Trophoblast cell (in vitro differentiated cells and primary cell): ENCODE measurements around the gene P4HTM.

Experiments
- DNase-seq, 2 donors: peaks; one replicate each; pipeline ENCODE4 v3.0.0-alpha.2; 2016
- H2AFZ ChIP-seq: 2 replicates; pipeline ENCODE4 v1.6.1; 2013; ENCODE audit warnings: low read length, moderate library complexity, mild to moderate bottlenecking; ENCODE audit not compliant: insufficient read depth, poor library complexity
- H2AK5ac ChIP-seq: 2 replicates; pipeline ENCODE4 v1.6.1; 2013; ENCODE audit warnings: mild to moderate bottlenecking, low read length
- H2BK120ac ChIP-seq: 2 replicates; pipeline ENCODE4 v1.6.1; 2013; ENCODE audit warnings: low read length, mild to moderate bottlenecking, moderate library complexity; ENCODE audit not compliant: insufficient read depth, poor library complexity
- H2BK12ac ChIP-seq: 2 replicates; pipeline ENCODE4 v1.6.1; 2013; ENCODE audit warnings: mild to moderate bottlenecking, low read length, moderate library complexity
- H2BK5ac ChIP-seq: 2 replicates; pipeline ENCODE4 v1.6.1; 2013; ENCODE audit warnings: low read length, low read depth, moderate library complexity, mild to moderate bottlenecking; ENCODE audit not compliant: poor library complexity
- H3K14ac ChIP-seq: 2 replicates; pipeline ENCODE4 v1.6.1; 2013; ENCODE audit warnings: mild to moderate bottlenecking, low read length
- H3K18ac ChIP-seq: 2 replicates; pipeline ENCODE4 v1.6.1; 2013; ENCODE audit warnings: mild to moderate bottlenecking, low read length
- H3K23ac ChIP-seq: 2 replicates; pipeline ENCODE4 v1.6.1; 2013; ENCODE audit warnings: low read length
- H3K27ac ChIP-seq: 2 replicates; pipeline ENCODE4 v1.5.1; 2013; ENCODE audit warnings: low read depth, mild to moderate bottlenecking, inconsistent platforms, low read length, moderate library complexity
- H3K27me3 ChIP-seq: 2 replicates; pipeline ENCODE4 v1.6.1; 2013; ENCODE audit warnings: inconsistent platforms, mild to moderate bottlenecking, low read length, moderate library complexity; ENCODE audit not compliant: insufficient read depth
- H3K36me3 ChIP-seq, 2 experiments: 1 replicate in 1 of 2; 2 replicates in 1 of 2; pipeline ENCODE4 v1.6.1; 2013; ENCODE audit warnings: low read length in 2 of 2, mild to moderate bottlenecking in 2 of 2, moderate library complexity in 1 of 2; ENCODE audit not compliant: insufficient read depth in 2 of 2, control insufficient read depth in 1 of 2
- H3K4ac ChIP-seq: 2 replicates; pipeline ENCODE4 v1.6.1; 2013; ENCODE audit warnings: low read depth, mild to moderate bottlenecking, low read length, moderate library complexity
- H3K4me1 ChIP-seq, 2 experiments: 1 replicate in 1 of 2; 2 replicates in 1 of 2; pipeline ENCODE4 v1.6.1; 2013; ENCODE audit warnings: low read length in 2 of 2, mild to moderate bottlenecking in 2 of 2, moderate library complexity in 1 of 2; ENCODE audit not compliant: insufficient read depth in 2 of 2, control insufficient read depth in 1 of 2
- H3K4me2 ChIP-seq: 2 replicates; pipeline ENCODE4 v1.6.1; 2013; ENCODE audit warnings: inconsistent platforms, mild to moderate bottlenecking, low read length, moderate library complexity
- H3K4me3 ChIP-seq: 2 replicates; pipeline ENCODE4 v1.5.1; 2013; ENCODE audit warnings: mild to moderate bottlenecking, low read depth, low read length, inconsistent platforms
- H3K79me1 ChIP-seq: one replicate; pipeline ENCODE4 v1.6.1; 2013; ENCODE audit warnings: low read length
- H3K79me2 ChIP-seq: 2 replicates; pipeline ENCODE4 v1.6.1; 2013; ENCODE audit warnings: low read length, mild to moderate bottlenecking; ENCODE audit not compliant: control insufficient read depth, insufficient read depth, poor library complexity
- H3K9ac ChIP-seq: 2 replicates; pipeline ENCODE4 v1.6.1; 2013; ENCODE audit warnings: mild to moderate bottlenecking, low read length
- H3K9me3 ChIP-seq: 2 replicates; pipeline ENCODE4 v1.6.1; 2013; ENCODE audit warnings: low read depth, mild to moderate bottlenecking, control low read depth, inconsistent platforms, low read length; ENCODE audit not compliant: insufficient read depth
- H4K12ac ChIP-seq: 2 replicates; pipeline ENCODE4 v1.6.1; 2013; ENCODE audit warnings: low read depth, mild to moderate bottlenecking, low read length, moderate library complexity
- H4K8ac ChIP-seq: 2 replicates; pipeline ENCODE4 v1.6.1; 2013; ENCODE audit warnings: low read depth, mild to moderate bottlenecking, low read length, moderate library complexity
- H4K91ac ChIP-seq: one replicate; pipeline ENCODE4 v1.6.1; 2013; ENCODE audit warnings: low read depth, mild to moderate bottlenecking, low read length, moderate library complexity
- WGBS: extraction: QIAGEN DNeasy Blood & Tissue Kit; methylation state at CpG from one replicate; pipeline ENCODE4 v1.1.7; 2013; ENCODE audit warnings: missing lambda C conversion rate; ENCODE audit not compliant: insufficient read length, insufficient coverage; ENCODE audit errors: extremely low coverage; 5-methylcytosine and 5-hydroxymethylcytosine counted together

The P4HTM gene

DNA sequence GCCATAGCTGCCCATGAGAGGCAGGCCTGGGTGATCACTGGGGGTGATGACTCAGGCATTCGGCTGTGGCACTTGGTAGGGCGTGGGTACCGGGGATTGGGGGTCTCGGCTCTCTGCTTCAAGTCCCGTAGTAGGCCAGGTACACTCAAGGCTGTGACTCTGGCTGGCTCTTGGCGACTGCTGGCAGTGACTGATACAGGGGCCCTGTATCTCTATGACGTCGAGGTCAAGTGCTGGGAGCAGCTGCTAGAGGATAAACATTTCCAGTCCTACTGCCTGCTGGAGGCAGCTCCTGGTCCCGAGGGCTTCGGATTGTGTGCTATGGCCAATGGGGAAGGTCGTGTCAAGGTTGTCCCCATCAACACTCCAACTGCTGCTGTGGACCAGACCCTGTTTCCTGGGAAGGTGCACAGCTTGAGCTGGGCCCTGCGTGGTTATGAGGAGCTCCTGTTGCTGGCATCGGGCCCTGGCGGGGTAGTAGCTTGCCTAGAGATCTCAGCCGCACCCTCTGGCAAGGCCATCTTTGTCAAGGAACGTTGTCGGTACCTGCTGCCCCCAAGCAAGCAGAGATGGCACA lies 22.5 kb downstream of the P4HTM start:
- H3K27me3 ChIP-seq = no peaks in the 10 kb centered on the region
- peaks cover 57 to 60% of the 10 kb centered on the region in 2 experiments for H3K36me3 ChIP-seq
- H3K14ac ChIP-seq = no peak overlapping the region
- H3K27ac ChIP-seq = no peak overlapping the region
- H3K79me2 ChIP-seq = peaks cover 6% of the 10 kb centered on the region
- no CpG with 5 or more reads among the region's 17 CpGs for WGBS
- peaks cover 6 to 13% of the 10 kb centered on the region in 2 experiments for H3K4me1 ChIP-seq
- H3K79me1 ChIP-seq = peaks cover 1% of the 10 kb centered on the region
- no peak overlapping the region for H2AK5ac ChIP-seq
- H2BK120ac ChIP-seq = no peak overlapping the region
- no peak overlapping the region for H4K8ac ChIP-seq
- H3K4ac ChIP-seq = peak overlapping the region; percentile 42
- no peak overlapping the region for H2AFZ ChIP-seq
- H3K23ac ChIP-seq = no peak overlapping the region
- no peak overlapping the region for H3K4me2 ChIP-seq
- H3K4me3 ChIP-seq = no peak overlapping the region
- no peak overlapping the region for H3K9ac ChIP-seq
- H3K18ac ChIP-seq = no peak overlapping the region
- no peak overlapping the region for H4K12ac ChIP-seq
- H3K9me3 ChIP-seq = peaks cover 2% of the 10 kb centered on the region
- H4K91ac ChIP-seq = no peak overlapping the region
- H2BK12ac ChIP-seq = no peak overlapping the region
- no peak overlapping the region for H2BK5ac ChIP-seq
- DNase-seq = no peak

DNA sequence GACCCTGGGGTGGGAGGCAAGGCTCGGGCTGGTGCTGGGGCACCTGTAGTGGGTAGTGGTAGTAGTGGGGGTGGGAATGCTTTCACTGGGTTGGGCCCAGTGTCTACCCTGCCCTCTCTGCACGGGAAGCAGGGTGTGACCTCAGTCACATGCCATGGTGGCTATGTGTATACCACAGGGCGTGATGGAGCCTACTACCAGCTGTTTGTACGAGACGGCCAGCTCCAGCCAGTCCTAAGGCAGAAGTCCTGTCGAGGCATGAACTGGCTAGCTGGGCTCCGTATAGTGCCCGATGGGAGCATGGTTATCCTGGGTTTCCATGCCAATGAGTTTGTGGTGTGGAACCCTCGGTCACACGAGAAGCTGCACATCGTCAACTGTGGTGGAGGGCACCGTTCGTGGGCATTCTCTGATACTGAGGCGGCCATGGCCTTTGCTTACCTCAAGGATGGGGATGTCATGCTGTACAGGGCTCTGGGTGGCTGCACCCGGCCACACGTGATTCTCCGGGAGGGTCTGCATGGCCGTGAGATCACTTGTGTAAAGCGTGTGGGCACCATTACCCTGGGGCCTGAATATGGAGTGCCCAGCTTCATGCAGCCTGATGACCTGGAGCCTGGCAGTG lies 23.2 kb downstream of the P4HTM start:
- Histone ChIP-seq H2BK5ac (no peak overlapping the region), H4K8ac (no peak overlapping the region), H3K79me1 (peaks cover 6% of the 10 kb centered on the region), H3K14ac (no peak overlapping the region), H4K91ac (no peak overlapping the region), H3K9ac (no peak overlapping the region), H2AFZ (no peak overlapping the region), H3K4me2 (no peak overlapping the region), H4K12ac (no peak overlapping the region), H2BK120ac (no peak overlapping the region), H3K27ac (no peak overlapping the region), H3K4me3 (no peak overlapping the region), H3K9me3 (peaks cover 2% of the 10 kb centered on the region), H2BK12ac (no peak overlapping the region), H3K36me3 (peaks cover 57 to 60% of the 10 kb centered on the region in 2 experiments), H2AK5ac (no peak overlapping the region), H3K18ac (no peak overlapping the region), H3K23ac (no peak overlapping the region), H3K4ac (no peak overlapping the region), H3K79me2 (peaks cover 5% of the 10 kb centered on the region), H3K4me1 (peaks cover 6 to 11% of the 10 kb centered on the region in 2 experiments), H3K27me3 (no peaks in the 10 kb centered on the region)
- no CpG with 5 or more reads among the region's 19 CpGs for WGBS
- no peak for DNase-seq

DNA sequence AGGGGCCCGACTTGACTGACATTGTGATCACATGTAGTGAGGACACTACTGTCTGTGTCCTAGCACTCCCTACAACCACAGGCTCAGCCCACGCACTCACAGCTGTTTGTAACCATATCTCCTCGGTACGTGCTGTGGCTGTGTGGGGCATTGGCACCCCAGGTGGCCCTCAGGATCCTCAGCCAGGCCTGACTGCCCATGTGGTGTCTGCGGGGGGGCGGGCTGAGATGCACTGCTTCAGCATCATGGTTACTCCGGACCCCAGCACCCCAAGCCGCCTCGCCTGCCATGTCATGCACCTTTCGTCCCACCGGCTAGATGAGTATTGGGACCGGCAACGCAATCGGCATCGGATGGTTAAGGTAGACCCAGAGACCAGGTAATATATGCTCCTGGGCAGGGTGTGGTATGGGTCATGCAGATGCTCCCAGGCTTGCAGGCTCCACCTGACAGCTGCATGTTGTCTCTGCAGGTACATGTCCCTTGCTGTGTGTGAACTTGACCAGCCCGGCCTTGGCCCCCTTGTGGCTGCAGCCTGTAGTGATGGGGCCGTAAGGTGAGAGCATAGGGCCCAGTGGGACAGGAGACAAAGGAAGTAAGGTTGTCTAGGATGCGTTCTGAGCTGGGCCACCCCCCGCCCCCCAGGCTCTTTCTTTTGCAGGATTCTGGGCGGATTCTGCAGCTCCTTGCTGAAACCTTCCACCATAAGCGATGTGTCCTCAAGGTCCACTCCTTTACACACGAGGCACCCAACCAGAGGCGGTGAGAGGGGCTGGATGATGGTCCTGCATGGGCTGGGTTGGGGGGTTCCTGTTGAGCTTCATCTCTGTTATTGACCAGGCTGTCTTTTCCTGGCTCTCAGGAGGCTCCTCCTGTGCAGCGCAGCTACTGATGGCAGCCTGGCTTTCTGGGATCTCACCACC lies 24.0 kb downstream of the P4HTM start:
- Histone ChIP-seq H3K27me3 (no peaks in the 10 kb centered on the region), H2BK12ac (no peak overlapping the region), H3K4ac (no peak overlapping the region), H3K27ac (no peak overlapping the region), H3K14ac (no peak overlapping the region), H2AFZ (no peak overlapping the region), H2BK5ac (no peak overlapping the region), H2BK120ac (no peak overlapping the region), H3K4me2 (no peak overlapping the region), H3K79me2 (peaks cover 2% of the 10 kb centered on the region), H3K4me1 (peaks cover 3 to 8% of the 10 kb centered on the region in 2 experiments), H3K9ac (no peak overlapping the region), H4K8ac (no peak overlapping the region), H3K18ac (no peak overlapping the region), H2AK5ac (no peak overlapping the region), H3K23ac (no peak overlapping the region), H3K36me3 (peaks cover 57 to 60% of the 10 kb centered on the region in 2 experiments), H3K79me1 (peaks cover 8% of the 10 kb centered on the region), H4K12ac (no peak overlapping the region), H3K4me3 (no peak overlapping the region), H3K9me3 (peaks cover 2% of the 10 kb centered on the region), H4K91ac (no peak overlapping the region)
- WGBS = no CpG with 5 or more reads among the region's 24 CpGs
- peak; percentile 83 to 88 for DNase-seq

DNA sequence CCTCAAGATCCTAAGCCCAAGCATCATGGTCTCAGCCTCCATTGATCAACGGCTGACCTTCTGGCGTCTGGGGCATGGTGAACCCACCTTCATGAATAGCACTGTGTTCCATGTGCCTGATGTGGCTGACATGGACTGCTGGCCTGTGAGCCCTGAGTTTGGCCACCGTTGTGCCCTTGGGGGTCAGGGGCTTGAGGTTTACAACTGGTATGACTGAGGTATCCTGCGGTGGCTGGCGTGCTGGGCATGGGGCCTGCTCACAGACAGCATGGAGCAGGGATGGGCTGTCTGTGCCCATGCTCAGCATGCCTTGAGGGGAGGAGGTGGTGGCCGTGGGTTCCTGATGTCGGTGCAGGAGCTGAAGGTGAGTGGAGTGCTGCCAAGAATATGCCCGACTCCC lies 25.0 kb downstream of the P4HTM start:
- Histone ChIP-seq H3K9ac (no peak overlapping the region), H2BK5ac (no peak overlapping the region), H3K79me2 (peaks cover 2% of the 10 kb centered on the region)

More for the DNA sequence above, 25.0 kb downstream of the P4HTM start:
- Histone ChIP-seq H3K79me1 (peaks cover 8% of the 10 kb centered on the region), H3K36me3 (peaks cover 57 to 60% of the 10 kb centered on the region in 2 experiments), H4K91ac (no peak overlapping the region), H3K27ac (no peak overlapping the region), H3K4me3 (no peak overlapping the region), H3K9me3 (peaks cover 2% of the 10 kb centered on the region), H4K8ac (no peak overlapping the region), H2BK12ac (no peak overlapping the region), H3K4me2 (no peak overlapping the region), H3K23ac (no peak overlapping the region), H3K4me1 (peaks cover 3 to 10% of the 10 kb centered on the region in 2 experiments), H2AFZ (no peak overlapping the region), H3K14ac (no peak overlapping the region), H2BK120ac (no peak overlapping the region), H3K27me3 (no peaks in the 10 kb centered on the region), H4K12ac (no peak overlapping the region), H3K18ac (no peak overlapping the region), H2AK5ac (no peak overlapping the region), H3K4ac (no peak overlapping the region)
- DNase-seq = no peak
- WGBS = no CpG with 5 or more reads among the region's 8 CpGs
